ENCODE results near the gene C1orf115.
"Not testable (repeated sequence)": the region's sequence is repeated elsewhere in the genome, so short reads cannot be mapped to it uniquely, and the experiment has no call there.

Gene C1orf115

GRCh38 chr1:220694866-220695382 is 4.8 kb downstream of the C1orf115 start:
- no peak for DNase-seq (ENCODE audit: low read depth)

GRCh38 chr1:220695426-220695825 is 5.3 kb downstream of the C1orf115 start:
- DNase-seq (ENCODE audit: low read depth): no peak

DNA sequence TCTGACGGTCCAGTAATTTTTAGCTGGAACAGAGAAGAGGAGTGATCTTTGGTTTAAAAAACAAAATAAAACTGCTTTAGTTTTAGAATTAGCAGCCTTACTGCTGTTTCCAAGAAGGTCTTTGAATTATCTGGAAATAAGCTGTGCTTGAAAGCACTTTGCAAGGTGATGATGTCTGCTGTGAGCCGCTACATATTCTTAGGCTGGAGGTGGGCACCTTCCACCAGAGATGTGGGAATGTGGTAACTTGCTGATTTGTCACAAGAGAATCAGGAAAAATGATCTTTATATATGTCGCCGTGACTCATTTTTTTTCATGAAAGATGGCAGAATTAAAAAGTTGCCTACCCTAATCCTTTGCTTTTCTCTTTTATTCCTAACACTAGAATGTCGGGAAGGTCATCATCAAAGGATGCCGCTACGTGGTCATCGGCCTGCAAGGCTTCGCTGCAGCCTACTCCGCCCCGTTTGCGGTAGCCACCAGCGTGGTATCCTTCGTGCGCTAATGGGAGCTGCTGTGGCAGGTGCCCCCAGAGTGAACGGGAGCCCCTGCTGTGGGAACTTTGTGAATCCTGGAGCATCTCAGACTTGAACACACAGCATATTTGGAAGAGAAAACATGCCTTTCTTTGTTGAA is 6.2 kb downstream of the C1orf115 start:
- no peak for DNase-seq (ENCODE audit: low read depth)

DNA sequence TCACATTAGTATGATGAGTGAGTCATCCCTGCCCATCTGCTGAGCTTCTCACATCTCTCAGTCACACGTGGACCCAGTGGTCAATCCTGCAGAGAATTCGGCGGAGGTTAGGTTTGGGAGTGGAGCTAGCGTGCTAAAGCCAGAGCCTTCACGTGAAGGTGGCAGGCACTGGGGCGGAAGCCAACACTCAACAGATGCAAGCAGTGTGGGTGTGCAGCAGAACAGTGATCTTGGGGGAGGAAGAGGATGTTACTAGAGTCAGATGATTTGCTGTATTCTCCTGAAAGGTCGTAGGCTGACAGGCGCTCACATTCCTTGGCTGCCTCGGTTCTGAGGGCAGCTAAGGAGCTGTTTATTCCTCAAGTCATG is 6.7 kb downstream of the C1orf115 start:
- DNase-seq (ENCODE audit: low read depth): no peak

DNA sequence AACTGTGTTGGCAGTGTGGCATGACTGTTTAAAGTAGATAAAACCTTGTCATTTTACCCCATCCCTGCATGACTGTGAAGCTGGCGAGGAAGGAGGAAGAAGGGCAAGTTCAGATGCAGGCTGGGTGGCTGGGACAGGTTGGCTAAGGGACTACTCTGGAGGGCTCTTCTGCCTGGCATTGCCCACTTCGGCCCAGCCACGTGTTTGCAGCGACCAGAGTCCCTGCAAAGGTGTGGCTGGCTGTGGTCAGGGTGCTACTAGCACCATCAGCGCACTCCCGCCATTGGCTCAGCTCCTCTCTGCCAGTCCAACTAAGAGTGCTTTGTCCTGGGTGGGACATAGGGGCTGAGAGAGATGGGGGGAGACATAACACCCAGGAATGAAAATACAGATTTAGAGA is 7.2 kb downstream of the C1orf115 start:
- no peak for DNase-seq (ENCODE audit: low read depth)

GRCh38 chr1:220698607-220699016 is 8.4 kb downstream of the C1orf115 start:
- no peak for DNase-seq (ENCODE audit: low read depth)

GRCh38 chr1:220699044-220699443 is 8.9 kb downstream of the C1orf115 start:
- DNase-seq (ENCODE audit: low read depth): no peak

- no peak for DNase-seq (ENCODE audit: low read depth)
These were observed 10.5 kb downstream of the C1orf115 start for GRCh38 chr1:220700556-220701179.

DNA sequence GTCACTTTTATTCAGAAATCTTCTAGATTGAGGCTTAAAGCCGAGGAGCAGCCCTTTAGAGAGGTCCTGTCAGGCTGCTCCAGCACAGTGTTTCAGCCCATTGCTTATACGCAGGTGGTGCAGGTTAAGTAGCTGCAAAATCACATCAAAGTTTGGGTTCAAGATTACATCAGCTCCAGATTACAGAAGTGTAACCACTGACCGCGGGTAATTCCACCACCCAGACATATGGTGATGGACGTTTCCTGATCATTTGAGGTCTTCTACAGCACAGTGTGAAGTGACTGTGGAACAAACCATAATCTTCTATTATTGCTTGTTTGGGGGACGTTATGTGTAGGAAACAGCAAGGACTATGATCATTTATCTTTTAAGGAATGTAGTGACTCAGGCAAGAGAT is 11.8 kb downstream of the C1orf115 start:
- no peak for DNase-seq (ENCODE audit: low read depth)

GRCh38 chr1:220702733-220703270 is 12.6 kb downstream of the C1orf115 start:
- DNase-seq (ENCODE audit: low read depth): no peak

- no peak for DNase-seq (ENCODE audit: low read depth)
These were observed 13.1 kb downstream of the C1orf115 start for GRCh38 chr1:220703305-220703704.

- DNase-seq (ENCODE audit: low read depth): no peak
These were observed 15.6 kb downstream of the C1orf115 start for GRCh38 chr1:220705782-220706181.

DNA sequence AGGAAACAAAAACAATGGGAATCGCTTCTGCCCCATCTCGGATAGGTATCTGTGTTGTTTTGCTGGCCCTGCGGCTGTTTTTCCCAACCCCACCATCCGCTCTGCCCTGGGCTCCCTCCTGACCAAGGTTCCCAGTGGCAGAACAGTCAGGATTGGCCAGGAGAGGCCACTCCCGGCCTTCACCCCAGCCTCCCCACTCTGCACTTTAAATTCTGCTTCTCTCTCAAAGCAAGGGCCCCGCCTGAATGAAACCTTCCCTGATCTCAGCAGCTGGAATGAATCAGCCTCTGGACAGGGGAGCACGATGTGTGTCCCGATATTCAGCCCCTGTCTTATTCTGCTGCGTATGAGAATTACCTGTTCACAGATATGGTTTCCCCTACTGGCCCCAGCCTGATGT is 16.3 kb downstream of the C1orf115 start:
- no peak for DNase-seq (ENCODE audit: low read depth)

DNA sequence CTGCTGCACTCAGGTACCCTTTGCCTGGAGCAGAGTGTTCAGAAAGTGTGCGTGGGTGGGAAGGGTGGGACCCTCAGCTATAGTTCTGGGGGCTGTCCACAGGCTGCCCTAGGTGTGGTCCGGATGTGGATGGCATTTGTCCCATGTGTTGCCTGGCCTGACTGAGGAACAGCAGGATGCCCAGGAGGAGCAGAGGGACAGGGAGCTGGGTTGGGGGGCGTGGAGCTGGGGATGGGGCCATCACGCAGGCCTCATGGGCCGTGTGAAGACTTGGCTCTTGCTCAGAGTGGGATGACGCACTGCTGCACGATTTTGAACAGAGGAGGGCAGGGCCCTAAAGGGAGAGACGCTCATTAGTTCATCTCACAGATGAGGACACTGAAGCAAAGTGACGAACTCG is 17.0 kb downstream of the C1orf115 start:
- no peak for DNase-seq (ENCODE audit: low read depth)

DNA sequence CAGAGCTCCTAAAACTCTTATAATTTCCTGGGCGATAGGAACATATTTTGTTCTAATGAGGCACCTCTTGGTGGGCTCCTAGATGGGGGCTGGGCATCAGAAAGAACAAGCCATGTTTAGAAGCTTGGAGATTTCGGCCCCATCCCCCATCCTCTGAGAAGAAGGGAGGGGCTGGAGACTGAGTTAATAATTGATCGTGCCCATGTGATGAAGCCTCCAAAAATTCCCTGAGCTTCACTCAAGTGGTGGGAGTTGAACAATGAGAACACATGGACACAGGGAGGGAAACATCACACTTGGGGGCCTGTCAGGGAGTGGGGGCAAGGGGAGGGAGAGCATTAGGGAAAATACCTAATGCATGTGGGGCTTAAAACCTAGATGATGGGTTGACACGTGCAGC is 18.1 kb downstream of the C1orf115 start:
- DNase-seq (ENCODE audit: low read depth): no peak

GRCh38 chr1:220708936-220709801 is 19.0 kb downstream of the C1orf115 start:
- DNase-seq (ENCODE audit: low read depth): no peak

GRCh38 chr1:220710333-220710732 is 20.2 kb downstream of the C1orf115 start:
- DNase-seq (ENCODE audit: low read depth): no peak

DNA sequence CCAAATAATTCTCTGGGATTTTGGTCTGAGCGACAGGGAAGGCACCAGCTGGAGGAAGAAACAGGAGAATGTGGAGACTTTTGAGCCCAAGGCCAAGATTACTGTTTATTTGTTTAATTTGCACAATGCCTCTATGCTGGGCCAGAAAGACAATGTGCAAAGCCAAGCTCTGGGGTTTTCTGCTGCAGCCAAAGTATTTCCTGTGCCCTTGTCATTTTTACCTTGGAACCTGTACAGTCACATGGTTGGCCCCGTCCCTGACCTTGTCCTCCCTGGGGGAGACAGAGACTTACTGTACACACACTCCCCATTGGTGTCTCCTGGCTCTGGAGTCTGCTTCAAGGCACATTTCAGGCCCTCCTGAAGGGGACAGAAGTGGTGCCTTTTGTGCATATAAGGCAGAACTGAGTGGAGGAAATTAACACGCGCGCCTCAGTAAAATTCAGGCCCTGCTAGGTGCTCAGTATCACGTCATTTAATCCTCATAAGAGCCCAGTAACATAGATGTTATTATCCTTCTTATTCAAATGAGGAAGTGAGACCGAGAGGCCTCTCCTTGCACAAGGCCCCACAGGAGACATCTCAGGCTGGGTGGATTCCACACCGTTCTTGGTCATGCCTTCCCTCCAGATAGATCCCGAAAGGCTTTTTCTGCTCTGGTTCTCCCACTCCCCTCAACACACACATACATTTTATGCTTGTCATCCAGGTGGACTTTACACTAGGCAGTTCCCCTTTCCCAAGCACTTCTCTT is 21.1 kb downstream of the C1orf115 start:
- no peak for DNase-seq (ENCODE audit: low read depth)

DNA sequence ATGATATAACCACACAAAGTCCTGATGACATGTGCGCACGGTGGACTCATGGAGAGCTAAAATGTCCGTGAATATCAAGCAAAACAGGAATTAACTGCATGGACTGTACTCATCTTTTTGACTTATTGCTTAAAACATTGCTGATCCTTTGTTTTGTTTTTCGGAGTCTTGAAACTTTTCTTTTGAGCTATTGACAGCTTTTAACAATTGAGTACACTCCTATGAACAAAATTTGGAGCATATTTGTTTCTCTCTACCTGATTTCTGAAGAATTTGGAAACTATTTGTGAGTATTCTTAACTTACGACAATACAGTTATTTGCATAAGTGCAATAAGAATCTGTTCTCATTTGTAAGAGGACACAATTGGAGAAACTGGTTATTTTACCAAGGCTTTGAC is 25.8 kb downstream of the C1orf115 start:
- not testable (repeated sequence) for DNase-seq (ENCODE audit: low read depth)

DNA sequence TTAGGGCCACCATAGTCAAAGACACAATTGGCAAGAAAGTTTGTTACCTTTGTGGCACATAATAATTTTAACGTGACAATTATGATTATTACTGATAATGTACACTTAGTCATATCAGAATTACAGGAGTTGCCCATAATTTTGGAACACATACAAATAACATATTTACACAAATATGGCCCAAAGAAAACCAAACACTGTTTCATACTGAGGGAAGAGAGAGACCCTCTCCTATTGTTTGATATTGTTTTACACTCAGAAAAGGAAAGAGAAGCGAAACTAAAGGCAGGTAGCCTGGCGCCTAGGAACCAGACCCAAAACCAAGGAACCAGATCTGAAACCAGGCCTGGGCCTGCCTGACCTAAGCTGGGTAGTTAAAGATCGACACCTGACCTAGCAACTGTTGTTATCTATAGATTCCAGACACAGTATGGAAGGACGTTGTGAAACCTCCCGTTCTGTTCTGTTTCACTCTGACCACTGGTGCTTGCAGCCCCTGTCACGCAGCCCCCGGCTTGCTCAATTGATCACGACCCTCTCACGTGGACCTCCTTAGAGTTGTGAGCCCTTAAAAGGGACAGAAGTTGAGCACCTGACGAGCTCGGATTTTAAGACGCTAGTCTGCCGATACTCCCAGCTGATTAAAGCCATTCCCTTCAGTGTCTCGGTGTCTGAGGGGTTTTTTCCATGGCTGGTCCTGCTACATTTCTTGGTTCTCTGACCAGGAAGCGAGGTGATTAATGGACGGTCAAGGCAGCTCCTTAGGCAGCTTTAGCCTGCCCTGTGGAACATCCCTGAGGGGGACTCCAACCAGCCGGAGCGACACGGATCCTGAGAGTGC is 27.9 kb downstream of the C1orf115 start:
- DNase-seq (ENCODE audit: low read depth): no peak

DNA sequence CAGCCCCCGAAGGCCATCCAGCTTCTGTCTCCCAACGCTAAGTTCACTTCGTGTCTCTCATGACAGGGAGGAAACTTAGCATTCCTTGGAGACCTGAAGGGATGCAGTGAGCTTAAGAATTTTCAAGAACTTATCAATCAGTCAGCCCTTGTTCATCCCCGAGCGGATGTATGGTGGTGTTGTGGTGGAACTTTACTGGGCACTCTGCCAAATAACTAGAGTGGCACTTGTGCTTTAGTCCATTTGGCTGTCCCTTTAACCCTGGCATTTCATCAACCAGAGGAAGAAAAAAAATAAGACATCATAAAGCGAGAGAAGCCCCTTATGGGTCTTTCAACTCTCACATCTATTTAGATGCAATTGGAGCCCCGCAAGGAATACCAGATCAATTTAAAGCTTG is 31.1 kb downstream of the C1orf115 start:
- DNase-seq (ENCODE audit: low read depth): not testable (repeated sequence)
